H1 (cell line): Measurements from ENCODE around the gene TACR2. TPM values are rescaled to one million over a fixed set of nuclear protein-coding genes. Genes with fewer than 3 reads are reported as not detected.

Source experiments
- CTCF ChIA-PET: fragments of 300-600 bp; sonication (Branson Sonifier 250); formaldehyde crosslinking; loops from one replicate; lab custom pipeline; 2021; ENCODE audit not compliant: partially characterized antibody; lab: Charles Lee
- POLR2A ChIA-PET: fragments of 300-600 bp; sonication (Branson Sonifier 250); formaldehyde crosslinking; loops from one replicate; lab custom pipeline; 2021; ENCODE audit warnings: inconsistent platforms; ENCODE audit not compliant: partially characterized antibody; lab: Charles Lee
- DNase-seq, 2 experiments: peaks; one replicate each; pipeline versions ENCODE4 v3.0.0 to v3.0.0-alpha.2; 2010 to 2022; ENCODE audit warnings: low spot score in 2 of 2, low read depth in 1 of 2, mixed read lengths in 1 of 2
- FAIRE-seq: peaks from 2 replicates; lab custom pipeline; 2011; peaks lifted over from hg19 to GRCh38; lab: Jason Lieb, UNC
- H2AFZ ChIP-seq: 2 replicates; pipeline ENCODE4 v1.8.1; 2012; ENCODE audit warnings: low read length, inconsistent platforms
- H2AK5ac ChIP-seq: 2 replicates; pipeline ENCODE4 v1.6.1; 2013; ENCODE audit warnings: low read depth, low read length
- H2BK120ac ChIP-seq: replicated peaks from 2 replicates; pipeline ENCODE3; 2013; ENCODE audit warnings: low read depth, low read length, inconsistent platforms
- H2BK12ac ChIP-seq: 2 replicates; pipeline ENCODE4 v1.6.1; 2013; ENCODE audit warnings: low read depth, low read length
- H2BK15ac ChIP-seq: 2 replicates; pipeline ENCODE4 v1.6.1; 2013; ENCODE audit warnings: low read length
- H2BK20ac ChIP-seq: 2 replicates; pipeline ENCODE4 v1.6.1; 2013; ENCODE audit warnings: low read length
- H2BK5ac ChIP-seq: 2 replicates; pipeline ENCODE4 v1.6.1; 2013; ENCODE audit warnings: low read depth, low read length
- H3K14ac ChIP-seq: 2 replicates; pipeline ENCODE4 v1.6.1; 2013; ENCODE audit warnings: inconsistent platforms; ENCODE audit not compliant: insufficient read length
- H3K18ac ChIP-seq: 2 replicates; pipeline ENCODE4 v1.6.1; 2013; ENCODE audit warnings: low read length; ENCODE audit errors: extremely low read depth
- H3K23ac ChIP-seq: 2 replicates; pipeline ENCODE4 v1.6.1; 2013; ENCODE audit warnings: inconsistent platforms; ENCODE audit not compliant: insufficient read length
- H3K23me2 ChIP-seq: 2 replicates; pipeline ENCODE4 v1.6.1; 2013; ENCODE audit warnings: low read depth, low read length
- H3K27ac ChIP-seq: 2 replicates; pipeline ENCODE4 v1.6.1; 2011; ENCODE audit warnings: low read depth, low read length, inconsistent platforms
- H3K27me3 ChIP-seq, 4 experiments: replicated peaks in 1 of 4; 1 replicate in 1 of 4; 2 replicates in 3 of 4; pipeline versions ENCODE4 v1.6.1 to v1.8.1; 2011 to 2013; ENCODE audit warnings: low read length in 3 of 4, mild to moderate bottlenecking in 3 of 4, inconsistent platforms in 2 of 4, mixed read lengths in 2 of 4, moderate library complexity in 1 of 4; ENCODE audit not compliant: control insufficient read depth in 3 of 4, insufficient read depth in 3 of 4; ENCODE audit errors: extremely low read depth in 1 of 4
- H3K36me3 ChIP-seq, 4 experiments: 2 replicates each; pipeline versions ENCODE4 v1.6.1 to v1.8.1; 2011 to 2013; ENCODE audit warnings: mild to moderate bottlenecking in 4 of 4, low read length in 3 of 4, moderate library complexity in 2 of 4, control low read depth in 1 of 4, inconsistent platforms in 1 of 4; ENCODE audit not compliant: insufficient read depth in 4 of 4, control insufficient read depth in 2 of 4
- H3K4ac ChIP-seq: replicated peaks from 2 replicates; pipeline ENCODE3; 2013; ENCODE audit warnings: low read length, low read depth, mixed read lengths, inconsistent platforms; ENCODE audit not compliant: insufficient read length
- H3K4me1 ChIP-seq, 4 experiments: replicated peaks in 1 of 4; 1 replicate in 1 of 4; 2 replicates in 3 of 4; pipeline versions ENCODE4 v1.6.1 to v1.8.1; 2011 to 2013; ENCODE audit warnings: low read length in 3 of 4, inconsistent platforms in 2 of 4, mixed read lengths in 1 of 4; ENCODE audit not compliant: insufficient read depth in 4 of 4, control insufficient read depth in 3 of 4
- H3K4me2 ChIP-seq, 2 experiments: 2 replicates each; pipeline versions ENCODE4 v1.6.1 to v1.8.1; 2011 to 2013; ENCODE audit warnings: low read depth in 2 of 2, low read length in 2 of 2, control low read depth in 1 of 2, inconsistent platforms in 1 of 2, mild to moderate bottlenecking in 1 of 2; ENCODE audit not compliant: insufficient read depth in 1 of 2
- H3K4me3 ChIP-seq, 4 experiments: fragments of 200-600, 300-600 bp in 1 of 4; sonication (generic), shearing (Covaris generic), sonication (Bioruptor Twin) in 1 of 4; 2 replicates each; pipeline versions ENCODE4 v1.5.1 to v1.8.1; 2011 to 2016; ENCODE audit warnings: low read length in 4 of 4, low read depth in 3 of 4, control low read depth in 2 of 4, inconsistent platforms in 2 of 4, mild to moderate bottlenecking in 2 of 4, mixed read lengths in 1 of 4, moderate library complexity in 1 of 4; ENCODE audit not compliant: insufficient read depth in 2 of 4; ENCODE audit errors: extremely low read depth in 1 of 4
- H3K56ac ChIP-seq: replicated peaks from 2 replicates; pipeline ENCODE3; 2013; ENCODE audit warnings: low read depth, mild to moderate bottlenecking, mixed read lengths, low read length, inconsistent platforms; ENCODE audit not compliant: insufficient read length
- H3K79me1 ChIP-seq: 2 replicates; pipeline ENCODE4 v1.6.1; 2013; ENCODE audit warnings: low read depth, low read length, control low read depth
- H3K79me2 ChIP-seq, 2 experiments: 2 replicates each; pipeline versions ENCODE4 v1.6.1 to v1.8.1; 2012 to 2013; ENCODE audit warnings: low read length in 2 of 2, mild to moderate bottlenecking in 2 of 2, inconsistent platforms in 1 of 2; ENCODE audit not compliant: insufficient read depth in 2 of 2, control insufficient read depth in 1 of 2
- H3K9ac ChIP-seq, 4 experiments: replicated peaks in 1 of 4; 1 replicate in 1 of 4; 2 replicates in 3 of 4; pipeline versions ENCODE4 v1.6.1 to v1.8.1; 2011 to 2013; ENCODE audit warnings: low read depth in 3 of 4, low read length in 3 of 4, control low read depth in 2 of 4, mild to moderate bottlenecking in 2 of 4, moderate library complexity in 2 of 4, inconsistent platforms in 1 of 4; ENCODE audit errors: extremely low read depth in 1 of 4
- H3K9me3 ChIP-seq, 2 experiments: 2 replicates each; pipeline versions ENCODE4 v1.6.1 to v1.8.1; 2012 to 2013; ENCODE audit warnings: mild to moderate bottlenecking in 2 of 2, moderate library complexity in 2 of 2, control low read depth in 1 of 2, inconsistent platforms in 1 of 2, low read depth in 1 of 2, low read length in 1 of 2, mixed read lengths in 1 of 2; ENCODE audit not compliant: insufficient read depth in 2 of 2
- H4K20me1 ChIP-seq, 2 experiments: replicated peaks in 1 of 2; 2 replicates each; pipeline versions ENCODE3 to v1.8.1; 2011 to 2013; ENCODE audit warnings: inconsistent platforms in 2 of 2, low read length in 2 of 2, mild to moderate bottlenecking in 1 of 2; ENCODE audit not compliant: insufficient read depth in 2 of 2, control insufficient read depth in 1 of 2
- H4K5ac ChIP-seq: 2 replicates; pipeline ENCODE4 v1.6.1; 2013; ENCODE audit warnings: low read length, low read depth, mixed read lengths, inconsistent platforms; ENCODE audit not compliant: insufficient read length
- H4K8ac ChIP-seq: 2 replicates; pipeline ENCODE4 v1.8.0; 2013; ENCODE audit warnings: mild to moderate bottlenecking, moderate library complexity, low read length, inconsistent platforms; ENCODE audit not compliant: insufficient read depth; ENCODE audit errors: extremely low read depth
- H4K91ac ChIP-seq: replicated peaks from 2 replicates; pipeline ENCODE3; 2013; ENCODE audit warnings: low read length, mixed read lengths, inconsistent platforms; ENCODE audit not compliant: insufficient read length
- CBX5 ChIP-seq: fragments of 300-800, 300-1000 bp; sonication (generic); IDR thresholded peaks from 2 replicates; pipeline ENCODE4 v1.7.1; 2016; ENCODE audit warnings: antibody characterized with exemption, low read length, low read depth
- CHD1 ChIP-seq: IDR thresholded peaks from 2 replicates; pipeline ENCODE4 v1.6.1; 2012; ENCODE audit warnings: low read depth, low read length, improper control_type of control experiment
- CTCF ChIP-seq, 3 experiments: IDR thresholded peaks; 1 replicate in 2 of 3; 2 replicates in 1 of 3; pipeline versions ENCODE4 v1.5.1 to v1.6.1; 2011; ENCODE audit warnings: low read length in 3 of 3, mild to moderate bottlenecking in 3 of 3, inconsistent platforms in 2 of 3, low read depth in 1 of 3, moderate library complexity in 1 of 3; ENCODE audit not compliant: insufficient read depth in 1 of 3; ENCODE audit errors: control extremely low read depth in 1 of 3
- HDAC2 ChIP-seq, 2 experiments: fragments of 300-600 bp in 1 of 2; sonication (generic) in 1 of 2; IDR thresholded peaks; 2 replicates each; pipeline ENCODE4 v1.6.1; 2011 to 2012; ENCODE audit warnings: low read depth in 2 of 2, low read length in 2 of 2, mild to moderate bottlenecking in 2 of 2, moderate library complexity in 2 of 2, borderline replicate concordance in 1 of 2, inconsistent platforms in 1 of 2
- POU5F1 ChIP-seq: IDR thresholded peaks from 2 replicates; pipeline ENCODE4 v1.6.1; 2011; ENCODE audit warnings: low read depth, mild to moderate bottlenecking, low read length, moderate library complexity
- RBBP5 ChIP-seq: IDR thresholded peaks from 2 replicates; pipeline ENCODE4 v1.7.1; 2012; ENCODE audit warnings: low read depth, mild to moderate bottlenecking, inconsistent platforms, low read length, moderate library complexity, borderline replicate concordance
- RXRA ChIP-seq: IDR thresholded peaks from 2 replicates; pipeline ENCODE4 v1.6.1; 2011; ENCODE audit warnings: low read depth, mild to moderate bottlenecking, low read length, moderate library complexity; ENCODE audit not compliant: insufficient read depth
- SP1 ChIP-seq: IDR thresholded peaks from 2 replicates; pipeline ENCODE4 v1.6.1; 2011; ENCODE audit warnings: low read depth, low read length
- WGBS, 2 experiments: shearing (Covaris generic) in 1 of 2; methylation state at CpG; one replicate each; pipeline versions ENCODE4 v1.1.6 to v1.1.7; 2013 to 2015; ENCODE audit warnings: low lambda C conversion rate in 2 of 2, mixed read lengths in 2 of 2, inconsistent platforms in 1 of 2, low coverage in 1 of 2, missing lambda C conversion rate in 1 of 2; ENCODE audit not compliant: insufficient replicate concordance in 2 of 2, insufficient coverage in 1 of 2, insufficient read length in 1 of 2; ENCODE audit errors: extremely low coverage in 1 of 2, missing lambda C conversion rate in 1 of 2; 5-methylcytosine and 5-hydroxymethylcytosine counted together
- polyA plus RNA-seq, 7 experiments: library from polyadenylated mRNA; depleted of rRNA in 3 of 7; stranded (reverse) in 5 of 7; unstranded in 2 of 7; fragments of >200 nt in 5 of 7; fragments of 200-250 nt in 2 of 7; gene quantifications; 1 replicate in 5 of 7; 2 replicates in 1 of 7; 4 replicates in 1 of 7; pipeline versions ENCODE4 v1.2.1 to v1.2.3, GENCODE V29; 2011 to 2013; ENCODE audit warnings: missing spikeins in 2 of 7, mixed read lengths in 2 of 7
- total RNA-seq: library from RNA; stranded (reverse); fragmentation: NEBNext Ultra II Directional; extraction: Animal tissue kit (Norgen Biotek cat#: 25700); gene quantifications from 2 replicates; pipeline ENCODE4 v1.2.1, GENCODE V29; 2021

The TACR2 gene
- total and polyA plus RNA-seq, 2 of the 8 experiments (the other 6 are each of a cell fraction or from before 2014, with no cell fraction given) = 0.06 TPM; not detected in 1

DNA sequence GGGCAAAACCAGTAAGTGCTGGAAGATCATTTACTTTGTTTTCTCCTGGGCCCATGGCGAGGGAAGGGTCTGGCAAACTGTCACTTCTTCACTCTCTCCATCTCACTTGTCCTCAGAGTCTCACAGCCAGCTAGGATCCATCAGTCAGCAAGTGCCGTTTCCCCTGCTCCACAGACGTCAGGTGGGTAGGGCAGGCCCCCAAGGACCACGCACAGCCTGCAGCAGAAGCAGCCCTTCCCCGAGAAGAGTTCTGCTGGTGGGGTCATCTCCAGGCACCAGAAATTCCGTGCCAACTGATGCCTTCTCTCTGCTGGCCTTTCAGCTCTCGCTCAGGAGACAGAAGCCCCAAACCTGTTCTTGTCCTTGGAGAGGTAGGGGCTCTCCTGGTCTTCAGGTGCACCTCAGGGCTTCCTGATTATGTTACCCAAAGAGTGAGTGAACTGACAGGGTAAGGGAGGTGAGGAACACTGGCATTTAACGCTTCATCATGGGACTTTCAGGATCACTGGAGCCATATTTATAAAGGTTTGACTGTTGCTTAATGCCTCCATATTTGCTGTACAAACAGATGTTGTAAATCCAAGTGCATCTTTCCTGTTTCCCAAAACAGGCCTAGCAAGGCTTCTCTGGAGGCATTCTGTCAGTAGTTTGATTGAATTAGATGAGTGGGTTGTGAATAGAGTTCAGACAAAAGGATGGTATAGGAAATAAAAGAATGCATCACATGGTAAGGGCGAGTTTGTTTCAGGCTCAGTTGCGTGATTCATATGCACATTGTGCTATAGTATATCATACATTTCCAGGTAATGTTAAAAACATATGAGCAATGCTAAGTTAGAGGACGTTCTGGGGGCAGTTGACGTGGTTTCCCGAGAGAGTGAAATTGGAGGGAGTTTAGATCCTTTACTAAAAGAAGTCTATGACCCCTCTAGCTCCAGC is 20.9 kb upstream of the TACR2 start:
- H3K23me2 ChIP-seq = no peaks in the 10 kb centered on the region; the same call in 1 of the 2 replicates
- CTCF ChIA-PET = interaction anchor here (0.8 to 2.7 kb wide), 6 partner anchors 9 to 199 kb away, joined by 3 to 21 read pairs (median 5); partner anchors contain the start of gene TSPAN15
- H4K20me1 ChIP-seq = no peaks in the 10 kb centered on the region
- no peak for TF ChIP-seq POU5F1
- no peak for TF ChIP-seq CBX5
- no peak for TF ChIP-seq RBBP5
- TF ChIP-seq HDAC2 (IDR thresholded peaks at IDR 0.05; ENCODE audit: borderline replicate concordance in 1 of 2, low read depth in 2 of 2, low read length in 2 of 2) = no peak
- TF ChIP-seq CTCF (IDR thresholded peaks at IDR 0.05; ENCODE audit: control extremely low read depth in 1 of 3, insufficient read depth in 1 of 3, low read depth in 1 of 3, low read length in 3 of 3) = no peak
- no peak for TF ChIP-seq CHD1
- no peak for TF ChIP-seq RXRA
- TF ChIP-seq SP1 = no peak

More for the DNA sequence above, 20.9 kb upstream of the TACR2 start:
- Histone ChIP-seq H4K8ac (no peak overlapping the region), H3K27ac (no peak overlapping the region), H3K4me3 (no peak overlapping the region), H2BK120ac (no peak overlapping the region), H3K79me1 (no peaks in the 10 kb centered on the region), H3K56ac (no peak overlapping the region), H3K18ac (no peak overlapping the region), H3K23ac (no peak overlapping the region), H3K9ac (no peak overlapping the region), H3K4me1 (no peaks in the 10 kb centered on the region), H3K4me2 (no peak overlapping the region), H3K14ac (no peak overlapping the region), H4K91ac (no peak overlapping the region), H3K79me2 (no peaks in the 10 kb centered on the region), H4K5ac (no peak overlapping the region), H3K27me3 (no peaks in the 10 kb centered on the region), H3K36me3 (no peaks in the 10 kb centered on the region), H2BK15ac (no peak overlapping the region), H2BK12ac (no peak overlapping the region), H2AK5ac (no peak overlapping the region), H2BK20ac (no peak overlapping the region), H2AFZ (no peak overlapping the region), H3K4ac (no peak overlapping the region), H2BK5ac (no peak overlapping the region), H3K9me3 (no peaks in the 10 kb centered on the region)
- DNase-seq = no peak
- FAIRE-seq = no peak
- POLR2A ChIA-PET = no interaction called here
- 83% methylated on average over 13 of the region's 13 CpGs; no CpG with 5 or more reads in 1 of the 2 experiments for WGBS, 2 experiments
